ENCODE data around the gene PDSS2.
"Not testable (repeated sequence)": the region's sequence is repeated elsewhere in the genome, so short reads cannot be mapped to it uniquely, and the experiment has no call there.

Gene PDSS2

GRCh38 chr6:107473660-107474059, 14.3 kb upstream of the PDSS2 start:
- no peak for DNase-seq

DNA sequence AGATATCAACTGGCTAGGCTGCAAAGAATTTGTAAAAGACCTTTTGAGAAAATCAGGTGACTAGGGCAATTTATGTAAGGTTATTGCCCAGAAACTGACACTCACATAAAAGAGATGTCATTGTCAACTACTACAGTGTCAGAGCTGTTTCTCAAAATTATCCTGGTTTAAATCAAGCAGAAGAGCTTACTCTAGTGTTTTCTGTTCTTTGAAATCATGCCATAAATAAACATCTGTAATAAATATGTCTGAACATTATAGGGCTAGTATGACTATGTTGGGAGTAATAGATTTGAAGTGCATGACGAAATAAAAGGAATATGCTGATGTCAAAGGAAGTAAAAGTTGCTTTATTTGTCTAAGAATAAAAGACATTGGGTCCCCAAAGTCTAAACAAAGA, 11.0 kb upstream of the PDSS2 start:
- DNase-seq = no peak

DNA sequence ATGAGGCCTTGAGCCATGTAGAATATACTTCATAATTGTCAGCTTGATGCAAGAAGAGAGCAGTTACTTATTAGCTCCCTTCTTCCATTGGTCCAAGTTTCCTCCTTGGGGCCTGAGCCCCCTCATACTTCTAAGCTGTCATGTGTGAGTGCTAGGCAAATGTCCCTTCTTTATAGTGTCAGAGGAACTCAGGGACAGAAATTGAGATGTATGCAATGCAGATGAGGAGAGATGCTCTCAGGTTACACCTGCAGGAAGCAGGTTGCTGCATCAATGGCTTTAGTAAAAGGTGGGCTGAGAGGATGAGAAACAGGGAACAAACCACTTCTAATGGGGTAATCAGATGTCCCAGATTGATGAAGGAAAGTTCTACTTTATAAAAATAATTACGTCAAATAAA, 6.7 kb upstream of the PDSS2 start:
- DNase-seq = no peak

- no peak for DNase-seq
Observed at GRCh38 chr6:107460083-107460631, 793 bp upstream of the PDSS2 start.

DNA sequence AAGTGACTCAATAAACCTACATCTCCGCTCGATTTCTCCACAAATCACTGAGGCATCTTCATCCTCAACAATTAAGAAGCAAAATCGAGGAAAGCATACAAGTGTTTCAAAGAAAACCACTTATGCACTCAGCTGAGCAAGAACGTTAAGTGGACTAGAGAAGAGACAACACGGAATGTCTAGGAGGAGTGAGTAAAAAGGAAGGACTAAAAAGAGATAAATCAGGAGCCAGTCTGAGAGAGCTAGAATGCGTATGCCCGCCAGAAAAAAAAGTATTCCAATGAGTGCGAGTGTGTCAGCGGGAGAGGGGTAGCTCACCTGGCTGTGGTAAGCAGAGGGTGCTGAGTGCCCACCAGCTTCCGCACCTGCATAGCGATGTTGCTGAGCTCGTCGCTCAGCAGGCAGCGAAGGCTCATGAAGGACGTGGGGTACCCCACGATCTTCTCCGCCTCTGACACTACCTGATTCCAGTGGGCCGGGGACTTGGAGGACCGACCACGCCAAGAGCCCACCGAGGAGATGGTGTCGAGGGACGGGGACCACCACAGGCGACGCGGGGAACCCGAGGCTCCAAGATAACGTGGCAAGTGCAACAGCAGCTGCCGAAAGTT, 587 bp downstream of the PDSS2 start:
- DNase-seq = peak; percentile 6

- DNase-seq = no peak
Observed at GRCh38 chr6:107448776-107449175, 10.6 kb downstream of the PDSS2 start.

- DNase-seq = no peak
Observed at GRCh38 chr6:107447663-107448216, 11.6 kb downstream of the PDSS2 start.

GRCh38 chr6:107444277-107444676, 15.1 kb downstream of the PDSS2 start:
- no peak for DNase-seq

GRCh38 chr6:107443608-107444267, 15.6 kb downstream of the PDSS2 start:
- DNase-seq = no peak

- no peak for DNase-seq
Observed at GRCh38 chr6:107442938-107443607, 16.3 kb downstream of the PDSS2 start.

DNA sequence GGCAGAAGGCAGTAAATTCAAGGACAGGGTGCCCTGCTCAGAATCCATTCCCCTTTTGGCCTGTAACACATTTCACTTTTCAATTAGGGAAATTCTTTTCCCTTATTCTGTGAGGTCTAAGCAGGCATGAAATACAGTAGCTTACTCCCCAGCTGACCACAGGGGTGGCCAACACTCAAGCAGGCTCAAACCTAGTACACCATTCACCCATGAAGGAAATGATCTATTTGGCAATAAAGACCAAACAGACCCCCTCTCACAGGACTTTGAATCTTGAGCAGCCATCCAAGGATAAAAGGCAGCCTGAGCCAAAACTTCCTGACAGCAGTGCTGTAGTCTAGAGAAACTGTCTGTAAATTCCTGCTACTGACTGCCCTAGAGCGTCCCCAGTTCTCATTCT, 17.7 kb downstream of the PDSS2 start:
- DNase-seq = no peak

GRCh38 chr6:107440936-107441335, 18.4 kb downstream of the PDSS2 start:
- DNase-seq = no peak

- DNase-seq = no peak
Observed at GRCh38 chr6:107439406-107439805, 20.0 kb downstream of the PDSS2 start.

DNA sequence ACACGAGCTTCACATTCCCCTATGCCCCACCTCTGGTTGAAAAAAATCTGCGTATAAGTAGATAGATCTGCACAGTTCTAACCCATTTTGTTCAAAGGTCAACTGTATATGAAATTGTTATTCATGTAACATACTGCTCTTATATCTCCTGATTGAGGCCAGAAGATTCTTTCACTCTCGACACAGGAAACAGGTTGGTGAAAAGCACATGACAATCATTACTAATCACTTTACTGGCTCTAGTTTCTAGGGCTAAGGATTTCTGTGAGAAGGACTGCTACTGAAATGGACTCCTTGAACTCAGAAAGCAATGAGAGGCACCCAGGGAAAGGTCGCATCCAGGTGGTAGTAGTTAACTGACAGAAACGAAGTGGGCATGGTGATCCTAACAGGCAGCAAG, 21.7 kb downstream of the PDSS2 start:
- no peak for DNase-seq

DNA sequence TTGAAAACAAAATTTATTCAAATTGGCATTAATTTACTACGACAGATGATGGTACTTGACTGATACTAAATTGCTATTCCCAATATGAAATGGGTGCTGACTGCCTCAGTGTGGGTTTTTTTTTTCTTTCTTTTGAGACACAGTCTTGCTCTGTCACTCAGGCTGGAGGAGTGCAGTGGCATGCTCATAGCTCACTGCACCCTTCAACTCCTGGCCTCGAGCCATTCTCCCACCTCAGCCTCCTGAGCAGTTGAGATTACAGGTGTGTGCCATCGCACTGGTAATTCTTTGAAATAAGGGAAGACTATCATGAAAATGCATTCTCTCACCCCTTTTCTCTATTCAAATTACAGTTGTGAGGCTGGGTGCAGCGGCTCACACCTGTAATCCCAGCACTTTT, 22.5 kb downstream of the PDSS2 start:
- DNase-seq = no peak

- no peak for DNase-seq
Observed at GRCh38 chr6:107435798-107436197, 23.6 kb downstream of the PDSS2 start.

GRCh38 chr6:107434812-107435211, 24.6 kb downstream of the PDSS2 start:
- DNase-seq = no peak

DNA sequence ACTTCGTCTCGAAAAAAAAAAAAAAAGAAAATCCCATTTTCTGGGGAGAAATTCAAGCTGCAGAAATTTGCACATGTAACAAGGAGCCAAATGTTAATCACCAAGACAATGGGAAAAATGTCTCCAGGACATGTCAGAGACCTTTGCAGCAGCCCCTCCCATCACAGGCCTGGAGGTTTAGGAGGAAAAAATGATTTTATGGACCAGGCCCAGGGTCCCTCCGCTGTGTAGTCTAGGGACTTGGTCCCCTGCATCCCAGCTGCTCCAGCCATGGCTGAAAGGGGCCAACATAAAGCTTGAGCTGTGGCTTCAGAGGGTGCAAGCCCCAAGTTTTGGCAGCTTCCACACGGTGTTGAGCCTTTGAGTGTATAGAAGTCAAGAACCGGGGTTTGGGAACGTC, 33.4 kb downstream of the PDSS2 start:
- DNase-seq = not testable (repeated sequence)

GRCh38 chr6:107423474-107423990, 35.8 kb downstream of the PDSS2 start:
- DNase-seq = no peak

GRCh38 chr6:107421696-107422256, 37.6 kb downstream of the PDSS2 start:
- DNase-seq = no peak

DNA sequence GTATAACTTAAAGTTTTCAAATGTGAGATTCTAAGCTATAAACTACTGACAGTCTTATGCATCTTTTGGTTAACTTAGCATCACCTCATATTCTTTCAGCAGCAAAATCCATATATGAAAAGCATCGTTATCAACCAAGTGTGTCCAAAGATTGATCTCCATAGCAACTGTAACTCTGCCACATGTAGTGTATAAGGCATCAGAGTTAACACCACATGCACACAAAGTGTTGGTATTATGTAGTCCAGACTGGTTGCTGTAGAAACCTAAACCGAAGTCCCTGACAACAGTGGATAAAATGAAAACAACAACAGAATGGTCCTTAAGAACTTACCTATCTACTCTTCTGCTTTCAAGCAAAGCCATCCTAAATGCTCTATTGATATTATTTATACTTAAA, 39.6 kb downstream of the PDSS2 start:
- peak; percentile 7 for DNase-seq

DNA sequence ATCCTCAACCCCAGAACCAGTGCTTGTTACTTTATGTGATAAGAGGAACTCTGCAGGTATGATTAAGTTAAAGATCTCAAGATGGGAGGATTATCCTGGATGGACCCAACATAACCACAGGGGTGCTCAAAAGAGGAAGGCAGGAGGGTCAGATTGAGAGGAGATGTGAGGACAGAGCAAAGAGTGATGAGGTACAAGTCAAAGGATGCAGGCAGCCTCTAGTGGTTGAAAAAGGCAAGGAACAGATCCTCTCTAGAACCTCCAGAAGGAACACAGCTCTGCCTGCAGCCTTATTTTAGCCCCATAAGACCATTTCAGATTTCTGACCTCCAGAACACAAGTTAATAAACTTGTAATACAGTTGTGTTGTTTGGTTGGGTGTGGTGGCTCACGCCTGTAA, 41.2 kb downstream of the PDSS2 start:
- no peak for DNase-seq

DNA sequence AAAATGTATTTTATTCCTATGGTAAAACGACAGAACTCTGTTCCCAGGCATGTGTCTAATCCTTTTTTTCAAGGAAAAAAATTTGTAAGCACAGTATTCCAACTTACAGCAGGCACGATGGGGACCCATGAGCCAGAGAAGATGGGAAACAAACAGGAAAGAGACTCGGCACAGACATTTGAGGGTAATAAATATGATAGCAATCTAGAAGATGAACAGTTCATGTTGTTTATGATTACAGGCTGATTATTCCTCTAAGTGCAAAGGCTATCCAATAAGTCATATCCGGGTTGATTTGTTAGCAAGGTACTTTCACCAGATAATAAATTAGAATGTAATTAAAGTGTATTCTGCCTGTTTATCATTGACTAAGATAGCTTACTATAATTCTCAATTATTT, 43.2 kb downstream of the PDSS2 start:
- DNase-seq = no peak

All from NCI-H1436 (cell line).